GM21528 (cell line): ENCODE data around the gene NANOS2.

Source experiments
- ATAC-seq: cut with Tn5 transposase; IDR thresholded peaks from one replicate; pipeline ENCODE4 v1.9.1; 2021; ENCODE audit warnings: mild to moderate bottlenecking, moderate library complexity; ENCODE audit not compliant: unreplicated experiment, low FRiP score

NANOS2 gene

GRCh38 chr19:45931055-45931454 lies 16.5 kb upstream of the NANOS2 start:
- ATAC-seq = no peak

GRCh38 chr19:45929247-45929646 lies 14.7 kb upstream of the NANOS2 start:
- ATAC-seq = no peak

- ATAC-seq = no peak
Observed at GRCh38 chr19:45927565-45928261, 13.1 kb upstream of the NANOS2 start.

- no peak for ATAC-seq
Observed at GRCh38 chr19:45924891-45925447, 10.4 kb upstream of the NANOS2 start.

GRCh38 chr19:45922281-45922680 lies 7.7 kb upstream of the NANOS2 start:
- no peak for ATAC-seq

- ATAC-seq = no peak
Observed at GRCh38 chr19:45920458-45920857, 5.9 kb upstream of the NANOS2 start.

- ATAC-seq = no peak
Observed at GRCh38 chr19:45919678-45920077, 5.1 kb upstream of the NANOS2 start.

- no peak for ATAC-seq
Observed at GRCh38 chr19:45918721-45919120, 4.1 kb upstream of the NANOS2 start.

GRCh38 chr19:45917421-45918091 lies 3.0 kb upstream of the NANOS2 start:
- ATAC-seq = no peak

GRCh38 chr19:45911291-45911690 lies 3.3 kb downstream of the NANOS2 start:
- no peak for ATAC-seq

- no peak for ATAC-seq
Observed at GRCh38 chr19:45908956-45909355, 5.6 kb downstream of the NANOS2 start.

- no peak for ATAC-seq
Observed at GRCh38 chr19:45906221-45906620, 8.4 kb downstream of the NANOS2 start.

GRCh38 chr19:45905011-45905410 lies 9.6 kb downstream of the NANOS2 start:
- ATAC-seq = no peak

GRCh38 chr19:45902651-45903625 lies 11.6 kb downstream of the NANOS2 start:
- peak; percentile 79 for ATAC-seq

GRCh38 chr19:45901912-45902650 lies 12.5 kb downstream of the NANOS2 start, which contains the start of gene MYPOP:
TSS of gene MYPOP (minus strand) at chr19:45902613. CDS start at chr19:45901773, 840 bp downstream.
- no peak for ATAC-seq

GRCh38 chr19:45901432-45901911 lies 13.1 kb downstream of the NANOS2 start:
- ATAC-seq = no peak

GRCh38 chr19:45900738-45901431 lies 13.7 kb downstream of the NANOS2 start:
- no peak for ATAC-seq

- no peak for ATAC-seq
Observed at GRCh38 chr19:45899919-45900589, 14.5 kb downstream of the NANOS2 start.

- ATAC-seq = no peak
Observed at GRCh38 chr19:45899253-45899652, 15.3 kb downstream of the NANOS2 start.
